OCI-M2 (cell line): ENCODE measurements around the gene MKI67.

Experiments
- DNase-seq: peaks from one replicate; lab custom pipeline; 2025; ENCODE audit not compliant: unreplicated experiment; lab: John Stamatoyannopoulos, UW

MKI67 gene

DNA sequence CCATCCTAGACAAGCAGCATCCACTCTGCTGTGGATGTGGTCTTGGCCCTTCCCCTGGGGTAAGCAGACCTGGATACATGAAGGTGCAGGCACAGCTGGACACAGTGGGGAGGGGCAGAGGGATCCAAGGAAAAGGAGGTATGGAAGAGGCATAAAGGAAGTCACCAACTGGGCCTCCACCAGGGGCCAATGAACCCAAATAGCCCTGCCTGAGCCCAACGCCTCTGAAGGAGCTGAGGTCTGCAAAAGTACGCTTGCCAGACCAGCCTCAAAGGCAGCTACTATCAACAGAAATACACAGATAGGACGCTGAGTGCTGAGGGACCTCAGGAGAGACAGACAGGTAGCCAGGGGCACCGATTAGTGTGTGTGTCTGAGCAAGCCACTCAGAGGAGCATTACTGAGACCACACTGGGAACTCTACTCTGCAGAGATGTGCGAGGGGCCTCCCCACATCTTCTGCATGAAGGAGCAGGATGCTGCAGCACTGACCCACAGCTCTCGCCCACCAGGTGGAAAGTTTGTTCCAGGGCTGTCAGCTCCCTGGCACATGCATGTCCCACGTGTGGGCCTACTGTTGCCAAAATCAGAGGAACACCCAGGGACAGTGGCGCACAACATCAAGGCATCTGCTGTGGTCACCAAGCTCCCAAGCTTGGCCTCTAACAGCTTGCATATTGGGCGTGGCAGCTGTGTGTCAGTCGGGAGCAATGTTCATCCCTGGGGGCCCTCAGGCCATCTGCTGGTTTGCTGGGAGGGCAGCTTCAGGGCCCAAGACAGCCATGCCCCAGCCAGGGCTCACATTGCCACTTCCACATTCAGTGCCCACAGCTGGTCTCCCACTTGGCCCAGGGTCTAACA lies 40.0 kb downstream of the MKI67 start:
- no peak for DNase-seq

DNA sequence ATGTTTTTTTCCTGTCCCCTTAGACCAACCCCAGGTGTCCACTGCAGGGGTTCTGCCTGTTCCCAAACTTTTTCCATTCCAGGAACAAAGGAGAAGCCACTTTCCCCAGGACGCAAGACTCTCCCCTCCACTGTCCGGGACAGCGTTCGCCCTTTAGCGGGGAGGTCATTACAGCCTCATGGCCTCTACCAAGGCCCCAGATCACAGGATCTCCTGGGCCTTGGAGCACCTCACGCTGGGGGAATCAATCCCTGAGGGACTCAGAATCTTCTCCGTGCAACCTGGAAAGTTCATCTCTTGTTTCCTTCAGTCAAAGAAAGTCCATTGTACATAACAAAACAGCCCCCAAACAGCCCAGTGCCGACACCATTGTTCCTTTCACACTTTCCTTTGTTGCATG lies 41.2 kb downstream of the MKI67 start:
- DNase-seq: no peak

DNA sequence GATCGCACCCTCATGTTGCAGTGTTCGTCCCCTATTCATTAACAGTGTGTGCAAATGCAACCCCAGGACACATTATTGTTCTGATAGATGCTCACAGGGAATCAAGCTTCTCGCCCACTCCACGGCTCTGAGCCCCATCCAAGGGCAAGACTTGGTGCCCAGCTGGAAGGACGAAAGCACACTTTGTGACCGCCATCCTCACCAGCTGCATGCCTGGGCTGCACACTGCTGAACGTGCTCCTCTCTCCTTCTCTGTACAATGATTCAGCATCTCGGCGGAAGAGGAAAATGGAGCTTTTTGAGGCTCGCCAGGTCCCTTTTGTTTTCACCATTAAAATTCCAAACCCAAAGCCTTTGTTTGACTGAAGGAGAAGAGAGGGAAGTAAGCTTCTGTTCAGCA lies 41.9 kb downstream of the MKI67 start:
- no peak for DNase-seq

DNA sequence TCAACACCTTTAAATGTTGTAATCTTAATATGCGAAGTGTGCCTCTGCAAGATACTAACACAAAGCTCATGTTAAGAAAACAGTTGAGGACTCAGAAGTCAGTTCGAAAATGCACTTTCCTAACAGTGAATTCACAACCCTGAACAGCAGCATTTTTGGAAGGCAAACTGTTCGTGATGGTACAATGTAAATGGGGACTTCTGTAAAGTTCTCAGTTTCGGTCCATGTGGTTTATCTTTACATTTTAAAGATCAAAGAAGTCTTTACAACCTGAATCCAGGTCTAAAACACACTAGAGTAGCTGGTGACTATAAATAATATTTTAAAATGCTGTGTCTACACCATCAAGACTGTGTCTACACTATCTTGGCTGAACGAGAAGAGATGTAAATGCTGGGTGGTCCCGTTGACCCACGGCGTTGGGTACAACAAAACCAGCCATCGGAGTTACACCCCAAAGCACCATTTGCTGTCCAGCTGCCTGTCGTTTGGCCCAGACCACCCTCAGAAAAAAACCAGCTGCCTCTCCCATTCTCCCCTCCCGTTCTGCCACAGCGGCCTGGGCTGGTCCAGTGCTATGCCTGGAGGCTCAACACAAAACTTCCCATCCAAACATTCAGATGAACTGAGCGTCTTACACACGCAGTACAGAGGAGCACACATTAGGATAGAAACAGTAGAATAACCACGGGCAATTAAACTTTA lies 42.9 kb downstream of the MKI67 start:
- DNase-seq: no peak

DNA sequence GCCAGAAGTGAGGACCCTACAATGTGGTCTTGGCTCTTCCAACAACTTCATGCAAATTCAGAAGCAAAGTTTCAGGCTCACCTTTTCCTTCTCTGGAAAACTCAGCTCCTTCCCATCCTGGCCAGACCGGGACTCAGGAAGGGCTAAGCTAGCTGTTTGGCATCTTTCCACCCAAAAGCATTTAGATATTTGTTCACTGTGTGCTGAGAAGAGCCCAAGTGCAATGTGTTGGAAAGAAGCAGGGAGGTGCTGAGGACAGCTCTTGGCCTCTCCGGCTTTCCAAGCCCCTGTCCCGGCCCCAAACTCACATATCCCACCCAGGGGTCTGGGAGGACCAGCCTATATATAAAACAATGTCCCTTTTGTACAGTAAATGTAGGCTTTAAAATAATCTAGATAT lies 44.5 kb downstream of the MKI67 start:
- no peak for DNase-seq

DNA sequence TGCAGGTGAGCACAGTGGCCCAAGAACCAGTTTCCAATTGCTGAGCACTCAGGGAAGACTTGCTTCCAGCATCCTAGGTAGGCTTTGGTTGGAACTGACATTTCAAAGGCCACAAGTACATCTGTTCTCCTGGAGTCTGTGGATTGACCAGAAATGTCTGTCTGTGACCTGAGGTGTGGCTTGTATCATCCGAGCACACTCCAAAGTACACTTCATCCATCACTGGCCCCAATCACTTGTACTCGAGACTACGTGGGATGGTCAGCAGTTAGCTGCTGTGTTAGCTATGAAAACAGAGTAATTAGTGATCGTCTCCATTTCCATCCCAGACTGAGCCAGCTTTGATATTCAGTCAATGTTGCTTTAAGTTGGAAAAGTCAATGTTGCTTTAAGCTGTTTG lies 45.0 kb downstream of the MKI67 start:
- DNase-seq: no peak

DNA sequence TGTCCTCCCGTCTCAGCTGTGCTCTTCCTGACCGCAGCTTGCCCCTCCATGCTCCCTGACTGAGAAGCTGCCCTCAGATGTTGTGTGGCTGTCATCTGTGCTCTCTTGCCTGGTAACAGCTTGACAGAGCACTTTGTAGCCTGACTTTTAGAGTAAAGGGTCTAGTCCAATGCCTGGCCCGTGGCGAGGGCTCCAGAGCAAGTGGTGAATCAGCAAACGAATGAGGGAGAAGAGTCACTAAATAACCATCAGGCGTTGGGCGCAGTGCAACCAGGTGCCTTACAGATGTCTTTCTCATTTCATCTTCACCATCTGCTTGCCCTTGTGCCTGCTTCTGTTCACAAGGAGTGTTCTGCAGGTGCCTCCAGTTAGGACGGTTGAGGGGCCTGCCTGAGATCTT lies 45.6 kb downstream of the MKI67 start:
- DNase-seq: no peak

DNA sequence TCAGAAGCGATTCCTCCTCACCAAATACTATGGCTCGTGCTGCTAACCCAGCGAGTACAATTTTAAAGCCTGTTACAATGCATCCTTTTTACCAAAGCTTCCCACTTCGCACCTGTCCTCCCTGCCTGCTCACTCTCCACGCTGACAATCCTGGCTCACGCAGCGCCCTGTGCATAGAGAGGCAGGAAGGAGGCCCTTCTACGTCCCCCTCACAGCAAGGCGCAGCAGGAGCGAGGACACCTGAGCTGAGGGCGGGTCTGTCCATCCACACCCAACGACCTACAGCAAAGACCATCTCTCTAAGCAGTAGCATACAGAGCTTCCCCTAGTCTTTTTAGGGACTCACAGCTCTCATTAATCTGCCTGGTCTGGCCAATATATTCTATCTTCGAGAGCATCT lies 46.0 kb downstream of the MKI67 start:
- DNase-seq: no peak

DNA sequence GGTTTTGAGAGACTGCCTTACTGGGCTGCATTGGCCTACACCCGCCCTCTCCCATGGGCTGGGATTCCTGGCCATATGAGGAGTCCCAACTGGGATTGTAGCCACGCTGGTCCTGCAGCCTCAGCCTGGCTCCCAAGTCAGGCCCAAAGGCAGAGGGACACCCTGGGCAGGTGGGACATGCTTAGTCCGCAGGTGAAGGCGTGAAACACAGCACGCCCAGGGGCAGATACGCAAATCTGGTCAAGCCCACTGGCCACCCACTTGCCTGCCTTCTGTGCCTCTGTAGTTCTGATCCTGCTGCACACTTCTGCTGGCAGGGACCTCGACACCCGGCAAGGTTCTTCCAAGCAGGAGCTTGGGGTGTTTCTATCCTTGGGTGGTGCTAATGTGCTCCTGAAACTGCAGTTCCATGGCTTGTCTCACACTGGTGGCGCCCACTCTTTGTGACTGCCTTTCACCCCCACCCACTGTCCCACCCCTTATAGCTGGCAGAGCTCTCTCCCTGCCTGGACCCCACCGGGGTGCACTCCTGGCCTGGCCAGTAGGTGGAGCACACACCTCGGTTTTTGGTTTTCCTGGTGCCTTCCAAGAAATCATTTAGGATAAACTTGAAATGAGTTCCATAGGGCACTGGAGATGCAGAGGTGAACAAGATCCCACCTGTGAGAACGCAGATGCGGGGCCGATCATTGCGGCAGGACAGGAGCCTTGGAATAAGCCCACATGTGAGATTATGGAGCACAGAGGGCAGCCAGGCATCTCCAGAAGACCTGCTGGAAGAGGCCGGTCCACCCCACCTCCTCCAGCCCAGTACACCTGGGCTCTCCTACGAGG lies 47.9 kb downstream of the MKI67 start:
- no peak for DNase-seq

DNA sequence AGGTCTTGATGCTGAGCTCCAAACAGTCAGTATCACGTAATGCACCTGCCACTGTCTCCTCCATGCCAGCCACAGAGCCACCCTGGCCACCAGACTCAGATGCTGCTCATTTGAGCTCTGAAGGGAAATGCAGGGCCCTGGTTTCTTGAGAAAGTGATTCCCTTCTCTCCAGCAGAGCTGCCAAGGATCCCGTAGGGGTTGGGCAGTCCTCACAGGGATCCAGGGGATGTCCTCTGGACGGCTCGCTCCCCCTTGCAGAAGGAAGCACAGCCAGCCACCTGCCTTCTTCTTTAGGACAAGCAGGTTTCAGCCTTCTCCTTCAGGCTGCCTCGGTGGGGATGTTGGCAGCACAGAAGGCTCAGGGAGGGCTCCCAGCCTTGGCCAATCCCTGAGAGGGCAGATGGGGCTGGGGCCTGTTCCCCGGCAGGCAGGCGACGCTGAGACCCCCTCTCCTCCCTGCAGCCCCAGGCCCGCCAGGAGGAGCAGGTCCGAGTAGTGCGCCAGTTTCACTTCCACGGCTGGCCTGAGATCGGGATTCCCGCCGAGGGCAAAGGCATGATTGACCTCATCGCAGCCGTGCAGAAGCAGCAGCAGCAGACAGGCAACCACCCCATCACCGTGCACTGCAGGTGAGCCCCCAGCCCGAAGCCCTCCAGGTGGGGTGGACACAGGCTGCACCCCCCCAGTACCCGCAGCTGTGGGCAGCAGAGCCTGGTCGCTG lies 48.9 kb downstream of the MKI67 start:
- no peak for DNase-seq

DNA sequence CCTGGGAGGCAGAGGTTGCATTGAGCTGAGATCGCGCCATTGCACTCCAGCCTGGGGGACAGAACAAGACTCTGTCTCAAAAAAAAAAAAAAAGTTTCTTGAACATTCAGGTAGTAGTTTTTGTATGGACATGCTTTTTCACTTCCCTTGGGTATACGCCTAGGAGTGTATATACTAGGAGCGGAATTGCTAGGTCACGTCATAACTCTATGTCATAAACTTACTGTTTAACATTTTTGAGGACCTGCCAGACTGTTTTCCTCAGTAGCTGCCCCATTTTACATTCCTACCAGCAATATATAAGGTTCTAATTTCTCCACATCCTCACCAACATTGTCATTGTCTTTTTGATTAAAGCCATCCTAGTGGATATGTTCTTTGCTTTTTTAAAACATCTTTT lies 51.6 kb downstream of the MKI67 start:
- no peak for DNase-seq

DNA sequence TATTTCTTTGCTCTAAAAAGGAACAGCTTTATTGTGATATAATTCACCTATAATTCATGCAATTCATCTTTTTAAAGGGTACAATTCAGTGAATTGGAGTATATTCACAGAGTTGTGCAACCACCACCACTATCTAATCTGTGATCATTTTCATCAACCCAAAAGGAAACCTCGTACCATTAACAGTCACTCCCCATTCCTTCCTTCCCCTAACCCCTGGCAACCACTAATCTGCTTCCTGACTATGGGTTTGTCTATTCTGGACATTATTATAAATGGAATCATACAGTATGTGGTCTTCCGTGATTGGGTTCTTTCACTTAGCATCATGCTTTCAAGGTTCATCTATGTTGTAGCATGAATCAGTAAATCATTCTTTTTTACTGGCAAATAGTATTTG lies 52.3 kb downstream of the MKI67 start:
- DNase-seq: no peak

DNA sequence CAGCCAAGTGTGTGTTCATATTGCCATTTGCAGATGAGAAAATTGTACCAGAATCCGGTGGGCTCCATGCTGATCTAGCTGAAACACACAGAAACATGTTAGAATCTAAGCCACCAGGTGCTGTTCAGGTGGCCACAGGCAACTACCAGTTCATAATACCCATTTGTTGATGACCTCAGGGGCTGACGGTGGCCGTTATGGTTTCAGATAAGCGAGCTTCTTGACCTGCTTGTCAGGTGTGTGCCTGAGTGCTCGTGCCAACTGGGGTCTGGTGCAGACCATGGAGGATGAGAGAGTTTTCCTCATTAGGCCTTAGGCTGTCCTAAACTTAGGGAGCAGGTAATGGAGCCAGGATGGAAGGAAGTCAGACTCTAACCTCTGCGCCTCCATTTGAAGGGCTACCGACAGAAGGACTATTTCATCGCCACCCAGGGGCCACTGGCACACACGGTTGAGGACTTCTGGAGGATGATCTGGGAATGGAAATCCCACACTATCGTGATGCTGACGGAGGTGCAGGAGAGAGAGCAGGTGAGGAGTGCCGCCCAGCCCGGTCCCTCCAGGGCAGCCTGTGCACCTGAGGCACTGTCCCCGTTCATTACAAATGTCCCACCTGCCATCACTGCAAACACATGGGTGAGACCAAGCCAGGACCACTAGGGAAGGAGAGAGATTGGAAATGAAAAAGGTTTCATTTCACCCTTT lies 53.1 kb downstream of the MKI67 start:
- DNase-seq: no peak

DNA sequence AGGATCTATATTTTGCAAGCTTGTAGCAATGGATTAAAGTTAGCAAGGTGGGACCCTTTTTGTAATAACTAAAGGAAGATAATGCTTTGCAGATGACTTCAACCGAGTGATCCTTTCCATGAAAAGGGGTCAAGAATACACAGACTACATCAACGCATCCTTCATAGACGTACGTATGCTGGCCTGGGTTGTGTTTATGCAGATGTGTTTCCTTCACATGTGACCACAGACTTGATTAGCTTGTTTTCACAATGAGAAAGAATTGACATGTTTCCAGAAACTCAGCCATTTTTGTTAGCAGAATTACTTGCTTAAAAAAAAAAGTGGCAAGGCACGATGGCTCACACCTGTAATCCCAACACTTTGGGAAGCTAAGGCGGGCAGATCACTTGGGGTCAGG lies 54.2 kb downstream of the MKI67 start:
- no peak for DNase-seq

DNA sequence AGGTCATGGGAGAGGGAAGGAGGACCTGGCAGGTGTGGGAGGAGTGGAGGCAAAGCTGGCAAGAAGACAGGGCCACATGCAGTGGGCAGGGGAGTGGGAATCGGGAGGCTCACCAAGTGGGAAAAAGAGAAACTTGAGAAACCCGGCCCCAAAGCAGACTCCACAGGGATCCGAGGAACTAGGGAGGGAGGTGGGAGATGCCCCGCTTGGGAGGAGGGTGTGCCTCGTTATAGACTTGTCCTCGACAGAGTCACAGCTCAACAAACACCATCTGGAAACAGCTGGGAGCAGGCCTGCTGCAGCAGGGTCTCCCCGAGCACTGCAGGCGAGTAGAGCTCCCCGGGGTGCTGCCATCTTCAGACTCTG lies 54.8 kb downstream of the MKI67 start:
- no peak for DNase-seq

DNA sequence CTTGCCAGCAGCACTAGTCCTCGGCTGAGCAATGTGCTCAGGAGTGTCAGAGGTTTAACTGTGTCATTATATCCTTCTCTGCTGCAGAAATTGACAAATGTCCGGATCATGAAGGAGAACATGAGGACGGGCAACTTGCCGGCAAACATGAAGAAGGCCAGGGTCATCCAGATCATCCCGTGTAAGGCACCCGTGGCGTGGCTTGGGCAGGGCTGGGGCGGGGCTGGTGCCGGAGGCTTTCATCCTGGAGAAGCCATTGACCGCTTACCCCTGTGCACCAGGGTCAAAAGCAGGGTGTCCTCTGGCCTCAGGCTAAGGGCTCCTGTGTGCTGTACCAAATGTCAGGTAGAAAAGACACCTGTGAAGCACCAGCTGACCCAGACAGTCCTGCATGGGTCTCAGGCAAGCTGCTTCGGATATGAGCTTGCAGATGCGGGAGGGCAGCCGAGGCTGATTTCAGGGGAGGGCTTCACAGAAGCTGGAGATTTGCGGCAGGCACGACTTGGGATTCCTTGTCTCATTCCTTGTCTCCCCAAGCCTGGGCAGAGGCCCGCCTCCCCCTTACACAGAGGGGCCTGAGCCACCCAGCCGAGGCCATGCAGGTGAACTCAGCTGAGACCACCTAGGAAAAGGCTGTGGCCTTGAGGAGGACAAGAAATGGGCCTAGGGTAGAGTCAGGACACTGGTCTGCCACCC lies 55.4 kb downstream of the MKI67 start:
- DNase-seq: no peak

DNA sequence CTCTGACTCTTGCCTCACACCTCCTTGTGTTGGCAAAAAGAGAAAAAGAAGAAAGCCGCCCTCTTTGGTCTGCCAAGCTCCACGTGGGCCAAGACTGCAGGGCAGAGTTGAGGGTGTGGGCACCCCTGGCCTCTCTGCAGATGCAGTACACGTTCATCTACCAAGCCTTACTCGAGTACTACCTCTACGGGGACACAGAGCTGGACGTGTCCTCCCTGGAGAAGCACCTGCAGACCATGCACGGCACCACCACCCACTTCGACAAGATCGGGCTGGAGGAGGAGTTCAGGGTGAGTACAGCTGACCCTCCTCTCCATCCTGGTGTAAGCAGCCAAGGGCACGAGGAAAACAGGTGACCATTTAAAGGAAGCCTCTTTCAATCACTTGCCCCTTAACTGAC lies 56.1 kb downstream of the MKI67 start:
- no peak for DNase-seq

DNA sequence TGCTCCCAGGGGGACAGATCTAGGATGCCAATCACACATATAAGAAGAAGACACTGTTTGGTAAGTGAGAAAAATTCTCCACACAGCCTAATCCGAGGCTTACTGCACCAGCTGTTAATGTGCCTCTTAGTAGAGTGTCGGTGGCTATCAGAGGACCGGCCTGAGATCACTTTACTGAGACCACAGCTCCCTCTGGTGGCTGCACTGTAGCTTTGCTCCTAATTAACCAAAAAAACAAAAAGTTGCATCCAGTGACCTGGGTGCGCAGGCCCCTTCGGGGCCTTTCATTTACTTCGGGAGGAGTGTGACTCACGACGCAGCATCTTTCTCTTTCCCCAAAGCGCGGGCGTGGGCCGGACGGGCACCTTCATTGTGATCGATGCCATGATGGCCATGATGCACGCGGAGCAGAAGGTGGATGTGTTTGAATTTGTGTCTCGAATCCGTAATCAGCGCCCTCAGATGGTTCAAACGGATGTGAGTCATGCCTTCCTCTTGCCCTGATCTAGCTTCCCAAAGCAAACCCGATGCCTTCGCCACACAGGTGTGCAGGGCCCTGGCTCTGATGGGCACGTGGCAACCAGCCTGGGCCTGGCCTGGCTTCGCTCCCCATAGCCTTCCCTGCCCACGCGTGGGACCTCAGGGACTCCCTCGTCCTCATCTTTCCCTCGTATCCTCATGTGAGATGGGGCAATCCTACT lies 56.7 kb downstream of the MKI67 start:
- no peak for DNase-seq
